Mesendoderm (in vitro differentiated cells): ENCODE results near the gene ZBTB49.

Source experiments
- DNase-seq: peaks from one replicate; pipeline ENCODE4 v3.0.0; 2013
- H2AK5ac ChIP-seq: 2 replicates; pipeline ENCODE4 v1.6.1; 2013; ENCODE audit warnings: low read length, inconsistent platforms
- H2BK120ac ChIP-seq: 2 replicates; pipeline ENCODE4 v1.6.1; 2013; ENCODE audit warnings: low read depth, mild to moderate bottlenecking, low read length, moderate library complexity, mixed read lengths
- H2BK15ac ChIP-seq: replicated peaks from 2 replicates; pipeline ENCODE4 v1.6.1; 2013; ENCODE audit warnings: low read depth, mild to moderate bottlenecking, moderate library complexity
- H2BK5ac ChIP-seq: 2 replicates; pipeline ENCODE4 v1.6.1; 2013; ENCODE audit warnings: low read length, inconsistent platforms
- H3K18ac ChIP-seq: 2 replicates; pipeline ENCODE4 v1.6.1; 2013; ENCODE audit warnings: mild to moderate bottlenecking, low read length, mixed read lengths
- H3K23ac ChIP-seq: one replicate; pipeline ENCODE4 v1.6.1; 2013; ENCODE audit warnings: low read length
- H3K27ac ChIP-seq: 2 replicates; pipeline ENCODE4 v1.5.1; 2013; ENCODE audit warnings: low read depth, mild to moderate bottlenecking, inconsistent platforms, low read length, moderate library complexity
- H3K27me3 ChIP-seq: 2 replicates; pipeline ENCODE4 v1.6.1; 2013; ENCODE audit warnings: low read length, control low read depth, mild to moderate bottlenecking, inconsistent platforms; ENCODE audit not compliant: insufficient read depth, poor library complexity
- H3K36me3 ChIP-seq: 2 replicates; pipeline ENCODE4 v1.6.1; 2013; ENCODE audit warnings: low read length, inconsistent platforms; ENCODE audit not compliant: control insufficient read depth, insufficient read depth
- H3K4ac ChIP-seq: one replicate; pipeline ENCODE4 v1.6.1; 2013; ENCODE audit warnings: low read depth, mild to moderate bottlenecking, low read length, moderate library complexity
- H3K4me1 ChIP-seq: 2 replicates; pipeline ENCODE4 v1.6.1; 2013; ENCODE audit warnings: low read depth, low read length, inconsistent platforms; ENCODE audit not compliant: control insufficient read depth
- H3K4me2 ChIP-seq: 2 replicates; pipeline ENCODE4 v1.6.1; 2013; ENCODE audit warnings: low read length
- H3K4me3 ChIP-seq: 2 replicates; pipeline ENCODE4 v1.5.1; 2013; ENCODE audit warnings: mild to moderate bottlenecking, low read length
- H3K56ac ChIP-seq: one replicate; pipeline ENCODE4 v1.6.1; 2013; ENCODE audit warnings: low read length
- H3K79me1 ChIP-seq: 2 replicates; pipeline ENCODE4 v1.6.1; 2013; ENCODE audit warnings: low read length, inconsistent platforms
- H3K79me2 ChIP-seq: 2 replicates; pipeline ENCODE4 v1.6.1; 2013; ENCODE audit warnings: mild to moderate bottlenecking, low read length; ENCODE audit not compliant: control insufficient read depth, insufficient read depth
- H3K9ac ChIP-seq: 2 replicates; pipeline ENCODE4 v1.6.1; 2013; ENCODE audit warnings: low read length, inconsistent platforms
- H4K5ac ChIP-seq: one replicate; pipeline ENCODE4 v1.6.1; 2013; ENCODE audit warnings: low read length
- H4K8ac ChIP-seq: one replicate; pipeline ENCODE4 v1.6.1; 2013; ENCODE audit warnings: low read depth, mild to moderate bottlenecking, control low read depth, low read length, moderate library complexity
- WGBS: extraction: QIAGEN DNeasy Blood & Tissue Kit; methylation state at CpG from one replicate; pipeline ENCODE4 v1.1.7; 2013; ENCODE audit warnings: low lambda C conversion rate, missing lambda C conversion rate; ENCODE audit not compliant: insufficient coverage; ENCODE audit errors: extremely low coverage; 5-methylcytosine and 5-hydroxymethylcytosine counted together

ZBTB49 gene

DNA sequence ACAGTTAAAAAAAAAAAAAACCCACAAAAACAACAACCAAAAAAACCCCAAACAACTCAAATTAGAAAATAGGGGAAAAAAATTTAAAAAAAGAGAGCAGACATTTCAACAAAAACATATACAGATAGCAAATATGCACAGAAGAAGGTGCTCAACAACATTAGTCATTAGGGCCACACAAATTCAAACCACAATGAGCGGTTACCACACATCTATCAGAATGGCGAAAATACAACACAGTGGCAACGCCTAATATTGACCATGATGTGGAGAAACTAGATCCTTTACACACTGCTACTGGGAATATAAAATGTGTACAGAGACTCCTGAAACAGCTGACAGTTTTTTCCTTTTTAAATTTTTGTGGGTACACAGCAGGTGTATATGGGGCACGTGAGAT is 19.5 kb upstream of the ZBTB49 start:
- H3K79me1 ChIP-seq: no peaks in the 10 kb centered on the region
- H4K8ac ChIP-seq: no peak overlapping the region
- no peak overlapping the region for H2BK15ac ChIP-seq
- no peak for DNase-seq
- H3K23ac ChIP-seq: no peak overlapping the region
- no peak overlapping the region for H2AK5ac ChIP-seq
- H4K5ac ChIP-seq: no peak overlapping the region
- no CpG with 5 or more reads among the region's 4 CpGs for WGBS
- H2BK120ac ChIP-seq: no peak overlapping the region
- no peak overlapping the region for H3K4me2 ChIP-seq
- no peak overlapping the region for H3K4ac ChIP-seq
- H3K27ac ChIP-seq: no peak overlapping the region
- no peak overlapping the region for H3K4me3 ChIP-seq
- no peak overlapping the region for H3K18ac ChIP-seq
- no peak overlapping the region for H3K56ac ChIP-seq
- no peaks in the 10 kb centered on the region for H3K79me2 ChIP-seq
- H3K4me1 ChIP-seq: no peaks in the 10 kb centered on the region
- no peak overlapping the region for H3K9ac ChIP-seq
- peaks cover 11% of the 10 kb centered on the region for H3K36me3 ChIP-seq
- H2BK5ac ChIP-seq: no peak overlapping the region
- no peaks in the 10 kb centered on the region for H3K27me3 ChIP-seq

GRCh38 chr4:4271912-4272311 is 18.1 kb upstream of the ZBTB49 start:
- Histone ChIP-seq H3K4me3 (no peak overlapping the region), H3K79me2 (no peaks in the 10 kb centered on the region), H4K5ac (no peak overlapping the region), H3K18ac (no peak overlapping the region), H3K36me3 (peaks cover 12% of the 10 kb centered on the region), H3K9ac (no peak overlapping the region), H2BK15ac (no peak overlapping the region), H3K27ac (no peak overlapping the region), H3K4ac (no peak overlapping the region), H3K79me1 (no peaks in the 10 kb centered on the region), H3K4me2 (no peak overlapping the region), H3K56ac (no peak overlapping the region), H2AK5ac (no peak overlapping the region), H2BK5ac (no peak overlapping the region), H3K27me3 (no peaks in the 10 kb centered on the region), H4K8ac (no peak overlapping the region), H2BK120ac (no peak overlapping the region), H3K4me1 (no peaks in the 10 kb centered on the region), H3K23ac (no peak overlapping the region)
- WGBS: no CpG with 5 or more reads among the region's 10 CpGs
- DNase-seq: peak; percentile 39

GRCh38 chr4:4274226-4274625 is 15.8 kb upstream of the ZBTB49 start:
- no peaks in the 10 kb centered on the region for H3K4me1 ChIP-seq
- no peak overlapping the region for H3K4ac ChIP-seq
- no peaks in the 10 kb centered on the region for H3K79me1 ChIP-seq
- H3K27me3 ChIP-seq: no peaks in the 10 kb centered on the region
- H4K8ac ChIP-seq: no peak overlapping the region
- no peak overlapping the region for H3K4me2 ChIP-seq
- no peak overlapping the region for H2BK5ac ChIP-seq
- H4K5ac ChIP-seq: no peak overlapping the region
- H2AK5ac ChIP-seq: no peak overlapping the region
- no peak overlapping the region for H3K27ac ChIP-seq
- H3K79me2 ChIP-seq: no peaks in the 10 kb centered on the region
- no peak for DNase-seq
- H3K18ac ChIP-seq: no peak overlapping the region
- H3K56ac ChIP-seq: no peak overlapping the region
- no peak overlapping the region for H3K4me3 ChIP-seq
- no CpG with 5 or more reads among the region's 14 CpGs for WGBS
- no peak overlapping the region for H3K9ac ChIP-seq
- H3K36me3 ChIP-seq: peaks cover 13% of the 10 kb centered on the region
- no peak overlapping the region for H2BK120ac ChIP-seq
- H2BK15ac ChIP-seq: no peak overlapping the region
- no peak overlapping the region for H3K23ac ChIP-seq

DNA sequence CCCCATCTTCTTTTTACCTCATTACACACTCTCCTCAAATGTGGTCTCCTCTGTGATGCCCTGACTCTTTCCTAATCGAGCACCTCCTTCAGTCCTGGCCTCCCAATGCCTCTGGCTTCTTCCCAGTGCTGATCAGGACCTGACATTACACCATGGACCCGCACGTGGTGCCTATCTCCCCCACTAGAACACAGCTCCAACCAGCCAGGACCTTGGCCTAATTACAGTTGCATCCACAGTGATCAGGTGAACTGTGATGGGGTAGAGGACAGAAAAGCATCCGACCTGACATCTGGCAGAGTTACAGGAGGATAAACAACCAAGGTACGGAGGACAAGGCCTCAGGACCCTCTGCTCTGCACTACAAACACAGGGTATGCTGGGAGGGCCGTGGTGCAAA is 12.5 kb upstream of the ZBTB49 start:
- no peak overlapping the region for H3K4me3 ChIP-seq
- WGBS: no CpG with 5 or more reads among the region's 6 CpGs
- H3K36me3 ChIP-seq: peaks cover 10% of the 10 kb centered on the region

DNA sequence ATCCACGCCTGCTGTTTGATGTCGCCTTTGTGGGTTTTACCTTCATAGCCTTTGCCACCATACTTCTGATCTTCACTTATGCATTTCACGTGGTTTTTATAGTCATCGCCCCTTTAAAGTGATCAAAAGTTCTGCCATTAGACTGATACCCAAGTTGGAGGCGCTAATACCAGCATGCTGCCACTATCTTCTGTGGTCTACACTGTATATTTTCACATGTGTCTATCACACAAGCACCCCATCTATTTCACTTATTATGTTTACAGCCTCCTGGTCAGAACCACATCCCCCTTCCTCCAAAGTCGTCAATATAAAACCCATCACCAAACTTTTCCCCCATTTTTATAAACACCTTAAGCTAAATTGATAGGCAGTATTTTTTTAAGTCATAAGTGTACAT is 8.3 kb upstream of the ZBTB49 start:
- no peak overlapping the region for H2BK120ac ChIP-seq
- H2BK5ac ChIP-seq: no peak overlapping the region
- no peak overlapping the region for H3K9ac ChIP-seq
- no peak overlapping the region for H3K56ac ChIP-seq
- H4K5ac ChIP-seq: no peak overlapping the region
- no peak overlapping the region for H3K23ac ChIP-seq
- peaks cover 16% of the 10 kb centered on the region for H3K36me3 ChIP-seq
- no peak overlapping the region for H4K8ac ChIP-seq
- H3K79me1 ChIP-seq: peaks cover 7% of the 10 kb centered on the region
- H3K18ac ChIP-seq: no peak overlapping the region
- no peak overlapping the region for H2BK15ac ChIP-seq
- no peak for DNase-seq
- no peaks in the 10 kb centered on the region for H3K27me3 ChIP-seq
- no peak overlapping the region for H3K4me3 ChIP-seq
- no peaks in the 10 kb centered on the region for H3K4me1 ChIP-seq
- no peak overlapping the region for H3K4ac ChIP-seq
- H2AK5ac ChIP-seq: no peak overlapping the region
- H3K79me2 ChIP-seq: peaks cover 7% of the 10 kb centered on the region
- 100% methylated on average over 1 of the region's 6 CpGs for WGBS
- H3K27ac ChIP-seq: no peak overlapping the region
- H3K4me2 ChIP-seq: no peak overlapping the region

More for the DNA sequence above, 12.5 kb upstream of the ZBTB49 start:
- Histone ChIP-seq H3K27me3 (no peaks in the 10 kb centered on the region), H3K4me2 (no peak overlapping the region), H3K79me2 (no peaks in the 10 kb centered on the region), H2BK15ac (no peak overlapping the region), H3K23ac (no peak overlapping the region), H3K27ac (no peak overlapping the region), H2AK5ac (no peak overlapping the region), H3K56ac (no peak overlapping the region), H4K8ac (no peak overlapping the region), H3K18ac (no peak overlapping the region), H3K79me1 (no peaks in the 10 kb centered on the region), H2BK120ac (no peak overlapping the region), H2BK5ac (no peak overlapping the region), H3K4me1 (no peaks in the 10 kb centered on the region), H3K9ac (no peak overlapping the region), H3K4ac (no peak overlapping the region), H4K5ac (no peak overlapping the region)
- no peak for DNase-seq

DNA sequence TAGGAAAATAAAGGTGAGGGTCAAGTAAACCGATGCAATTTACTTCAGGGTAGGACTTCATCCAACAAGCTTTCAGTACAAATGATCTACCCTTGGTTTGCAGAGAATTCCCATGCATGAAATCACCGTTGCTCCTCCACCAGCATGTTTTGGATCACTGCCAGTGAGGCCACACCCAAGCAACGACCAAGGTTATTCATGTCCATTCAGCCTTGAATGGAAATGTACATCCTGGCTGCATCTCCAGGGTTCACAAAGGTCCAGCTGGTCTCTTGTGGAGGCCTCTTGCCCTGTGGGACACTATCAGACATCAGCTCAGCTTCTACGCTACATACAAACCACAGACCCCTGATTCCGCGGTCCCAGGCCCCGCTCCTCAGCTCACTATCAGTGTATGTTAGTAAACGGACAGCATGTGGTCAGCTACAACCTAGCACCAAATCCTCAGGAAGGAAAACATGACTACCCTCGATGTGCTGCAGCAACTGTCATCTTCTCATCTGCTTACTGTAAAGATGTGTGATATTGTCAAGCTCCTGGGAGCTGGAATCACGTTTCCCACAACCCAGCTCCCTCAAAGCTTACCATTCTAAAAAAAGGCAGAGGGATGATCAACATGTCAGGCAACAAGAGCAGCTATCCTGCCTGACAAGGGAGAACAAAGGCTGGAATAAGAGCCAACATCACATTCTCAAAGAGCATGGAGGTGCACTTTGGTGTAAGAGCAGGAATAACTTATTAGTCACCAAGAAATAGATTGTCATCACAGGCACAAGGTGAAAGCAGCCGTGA is 5.0 kb upstream of the ZBTB49 start:
- no peak overlapping the region for H2BK120ac ChIP-seq
- H3K18ac ChIP-seq: no peak overlapping the region
- WGBS: no CpG with 5 or more reads among the region's 11 CpGs
- no peak overlapping the region for H3K4me3 ChIP-seq
- peaks cover 22% of the 10 kb centered on the region for H3K79me1 ChIP-seq
- H3K27ac ChIP-seq: no peak overlapping the region
- H3K79me2 ChIP-seq: peaks cover 30% of the 10 kb centered on the region
- H3K4me2 ChIP-seq: no peak overlapping the region
- H2AK5ac ChIP-seq: no peak overlapping the region
- peaks cover 2% of the 10 kb centered on the region for H3K4me1 ChIP-seq
- no peak overlapping the region for H4K8ac ChIP-seq
- H3K56ac ChIP-seq: no peak overlapping the region
- H3K36me3 ChIP-seq: peaks cover 12% of the 10 kb centered on the region
- H3K23ac ChIP-seq: no peak overlapping the region
- no peaks in the 10 kb centered on the region for H3K27me3 ChIP-seq
- no peak overlapping the region for H3K9ac ChIP-seq
- no peak overlapping the region for H3K4ac ChIP-seq
- H2BK15ac ChIP-seq: no peak overlapping the region
- no peak overlapping the region for H4K5ac ChIP-seq
- no peak for DNase-seq
- H2BK5ac ChIP-seq: no peak overlapping the region
